MV-4-11 (cell line): ENCODE data around the gene TXNIP.

Source experiments
- DNase-seq: peaks from one replicate; lab custom pipeline; 2025; lab: John Stamatoyannopoulos, UW

The TXNIP gene

DNA sequence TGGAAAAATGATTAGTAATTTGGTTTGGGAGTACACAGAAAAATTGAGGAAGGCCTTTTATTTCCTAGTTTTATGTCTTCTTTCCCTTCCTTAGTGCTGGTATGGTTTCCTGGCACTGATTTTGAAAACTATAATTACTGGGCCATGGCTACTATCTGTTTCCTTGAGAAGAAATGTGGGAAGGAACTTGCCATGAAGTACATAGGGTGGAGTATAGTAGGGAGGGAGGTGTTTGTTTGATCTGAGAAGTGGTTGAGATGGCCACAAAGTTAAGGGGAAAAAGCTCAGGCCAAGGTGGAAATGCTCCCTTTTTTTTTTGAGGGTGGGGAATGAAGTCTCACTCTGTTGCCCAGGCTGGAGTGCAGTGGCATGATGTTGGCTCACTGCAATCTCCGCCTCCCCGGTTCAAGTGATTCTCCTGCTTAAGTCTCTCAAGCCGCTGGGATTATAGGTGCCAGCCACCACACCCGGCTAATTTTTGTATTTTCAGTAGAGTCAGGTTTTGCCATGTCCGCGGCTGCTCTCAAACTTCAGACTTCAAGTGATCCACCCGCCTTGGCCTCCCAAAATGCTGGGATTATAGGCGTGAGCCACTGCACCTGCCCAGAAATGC, 13.9 kb upstream of the TXNIP start:
- no peak for DNase-seq

GRCh38 chr1:146007489-146008133, 11.2 kb upstream of the TXNIP start:
- no peak for DNase-seq

GRCh38 chr1:146001709-146002108, 5.3 kb upstream of the TXNIP start:
- DNase-seq, result no peak

- no peak for DNase-seq
These were observed 3.1 kb upstream of the TXNIP start for GRCh38 chr1:145999321-146000024.

DNA sequence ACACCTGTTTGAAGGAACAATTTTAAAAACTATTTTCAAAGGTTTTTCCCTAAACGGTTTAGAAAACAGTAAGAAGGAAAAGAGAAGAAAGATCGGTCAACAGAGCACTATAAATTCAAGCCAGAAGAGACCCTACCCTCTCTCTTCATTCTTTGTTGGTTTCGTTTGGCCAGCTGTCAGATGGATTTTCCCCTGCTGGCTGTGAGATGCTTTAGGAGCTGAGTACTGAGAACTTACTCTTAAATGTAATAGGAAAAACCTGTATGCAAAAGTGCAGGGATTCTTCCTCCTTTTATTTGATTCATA, 1.3 kb upstream of the TXNIP start:
- no peak for DNase-seq

- DNase-seq, result peak; percentile 45
These were observed 788 bp upstream of the TXNIP start for GRCh38 chr1:145997016-145997717.

GRCh38 chr1:145995964-145996432, 381 bp downstream of the TXNIP start:
- DNase-seq, result no peak

DNA sequence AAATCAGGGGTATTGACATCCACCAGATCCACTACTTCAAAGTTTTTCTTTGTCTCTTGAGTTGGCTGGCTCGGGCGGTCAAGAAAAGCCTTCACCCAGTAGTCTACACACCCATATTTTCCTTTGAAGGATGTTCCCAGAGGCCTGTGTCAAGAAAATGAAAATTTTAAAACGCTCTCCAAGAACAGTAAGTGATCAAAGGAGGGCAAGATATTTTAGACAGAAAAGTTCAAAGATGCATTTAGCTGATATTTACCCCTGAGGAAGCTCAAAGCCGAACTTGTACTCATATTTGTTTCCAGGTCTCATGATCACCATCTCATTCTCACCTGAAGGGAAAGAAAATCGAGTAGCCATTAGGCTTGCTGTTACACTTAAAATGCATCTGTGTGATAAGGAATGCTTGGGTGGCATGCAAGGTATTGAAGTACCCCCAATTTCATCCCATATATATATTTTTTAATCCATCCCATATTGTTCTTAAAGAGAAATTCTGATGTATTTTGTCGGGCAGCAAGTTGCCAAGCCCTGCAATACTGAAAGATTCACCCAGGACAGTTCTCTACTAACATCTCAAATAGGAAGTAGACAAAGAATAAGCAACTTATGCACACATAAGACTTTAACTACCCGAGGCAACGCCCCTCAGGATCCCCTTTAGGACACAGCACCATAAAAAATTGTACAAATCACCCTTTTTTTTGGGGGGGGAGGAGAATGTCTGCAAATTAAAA, 1.1 kb downstream of the TXNIP start:
- DNase-seq, result no peak

GRCh38 chr1:145994391-145995120, 1.8 kb downstream of the TXNIP start:
- peak; percentile 46 for DNase-seq

DNA sequence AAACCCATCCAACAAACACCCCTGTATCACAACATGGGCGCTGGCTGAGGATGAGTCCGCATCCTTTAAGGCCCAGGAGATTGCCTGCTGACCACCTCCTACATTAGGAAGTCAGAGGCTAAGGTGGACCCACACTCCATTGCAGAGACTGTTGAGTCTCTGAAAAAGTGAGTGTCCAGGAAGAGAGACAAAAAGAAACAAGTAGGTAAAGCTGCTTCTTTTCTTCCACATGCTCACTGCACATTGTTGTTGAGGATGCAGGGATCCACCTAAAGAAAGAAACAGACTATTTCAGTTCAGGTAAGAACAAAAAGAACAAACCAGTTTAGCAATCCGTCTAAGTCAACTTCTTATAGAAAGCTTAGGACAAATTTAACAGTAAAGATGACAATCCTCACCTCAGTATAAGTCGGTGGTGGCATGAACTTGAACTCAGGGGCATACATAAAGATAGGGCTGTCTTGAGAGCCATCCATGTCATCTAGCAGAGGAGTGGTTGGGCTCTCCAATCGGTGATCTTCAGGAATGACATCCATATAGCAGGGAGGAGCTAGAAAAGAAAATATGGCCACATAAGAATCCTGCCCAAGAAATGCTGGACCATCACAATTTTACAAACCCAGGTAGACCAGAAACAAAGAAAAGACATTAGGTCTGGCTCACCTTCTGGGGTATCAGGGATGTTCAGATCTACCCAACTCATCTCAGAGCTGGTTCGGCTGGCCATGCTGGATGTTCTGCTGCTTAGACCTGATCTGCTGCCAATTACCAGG, 2.6 kb downstream of the TXNIP start:
- DNase-seq, result no peak

- DNase-seq, result no peak
These were observed 3.3 kb downstream of the TXNIP start for GRCh38 chr1:145992958-145993617.

DNA sequence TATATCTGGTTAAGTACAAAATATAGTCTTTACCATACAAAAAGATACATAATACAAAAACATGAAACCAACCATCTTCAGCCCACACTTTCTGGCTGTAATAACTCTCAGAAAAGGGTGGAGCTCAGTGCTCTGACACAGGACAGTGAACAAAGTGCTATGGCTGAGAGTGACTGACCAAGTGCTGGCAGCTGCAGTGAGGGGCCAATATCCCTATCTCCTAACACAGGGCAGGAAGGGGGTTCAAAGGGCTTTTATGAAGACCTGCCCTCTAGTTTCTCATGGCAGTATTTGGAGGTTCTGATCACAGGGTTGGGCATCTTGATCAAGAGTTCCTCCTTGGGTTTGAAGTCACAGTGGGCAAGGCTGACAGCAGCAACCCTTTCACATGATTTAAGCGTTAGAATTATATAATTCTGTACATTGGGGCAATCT, 3.9 kb downstream of the TXNIP start:
- no peak for DNase-seq

DNA sequence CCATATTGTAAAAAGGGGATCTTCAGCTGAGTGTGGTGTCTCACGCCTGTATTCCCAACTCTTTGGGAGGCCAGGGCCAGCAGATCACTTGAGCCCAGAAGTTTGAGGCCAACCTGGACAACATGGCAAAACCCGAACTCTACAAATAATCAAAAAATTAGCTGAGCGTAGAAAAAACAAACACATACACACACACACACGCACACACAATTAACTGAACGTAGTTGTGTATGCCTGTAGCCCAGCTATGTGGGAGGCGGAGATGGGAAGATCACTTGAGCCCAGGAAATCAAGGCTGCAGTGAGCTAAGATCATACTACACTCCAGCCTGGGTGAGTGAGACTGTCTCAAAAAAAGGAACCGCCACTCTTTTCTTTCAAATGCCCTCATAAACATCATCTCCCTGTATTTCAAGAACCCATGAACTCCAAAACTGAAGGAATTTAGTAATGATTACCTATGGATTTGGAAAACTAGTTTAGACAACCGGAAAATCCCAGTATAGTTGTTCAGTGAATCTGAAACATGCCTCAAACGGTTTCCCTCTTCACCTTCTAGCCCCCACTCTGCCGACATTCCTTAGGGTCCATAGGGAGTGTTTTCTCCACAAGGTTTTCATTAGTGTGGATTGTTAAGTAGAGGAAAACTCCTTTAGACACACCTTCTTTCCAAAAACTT, 4.5 kb downstream of the TXNIP start:
- DNase-seq, result peak; percentile 32

GRCh38 chr1:145990249-145990855, 6.0 kb downstream of the TXNIP start:
- no peak for DNase-seq

DNA sequence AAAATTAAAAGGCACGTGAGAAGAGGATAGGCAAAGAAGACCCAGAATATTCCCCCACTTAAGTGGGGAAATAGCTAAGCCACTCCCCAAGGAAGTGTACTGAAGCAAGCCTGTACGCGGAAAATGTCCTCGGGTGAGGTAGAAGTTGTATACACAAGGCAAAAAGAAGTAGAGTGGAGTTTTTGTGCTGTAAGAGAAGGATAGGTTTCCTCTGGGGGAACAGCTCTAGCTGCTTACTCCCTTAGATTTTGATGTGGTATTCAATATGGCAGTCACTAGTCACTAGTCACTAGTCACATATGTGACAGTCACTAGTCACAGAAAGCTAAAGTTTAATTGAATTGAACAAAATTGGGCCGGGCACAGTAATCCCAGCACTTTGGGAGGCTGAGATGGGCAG, 7.6 kb downstream of the TXNIP start:
- no peak for DNase-seq

DNA sequence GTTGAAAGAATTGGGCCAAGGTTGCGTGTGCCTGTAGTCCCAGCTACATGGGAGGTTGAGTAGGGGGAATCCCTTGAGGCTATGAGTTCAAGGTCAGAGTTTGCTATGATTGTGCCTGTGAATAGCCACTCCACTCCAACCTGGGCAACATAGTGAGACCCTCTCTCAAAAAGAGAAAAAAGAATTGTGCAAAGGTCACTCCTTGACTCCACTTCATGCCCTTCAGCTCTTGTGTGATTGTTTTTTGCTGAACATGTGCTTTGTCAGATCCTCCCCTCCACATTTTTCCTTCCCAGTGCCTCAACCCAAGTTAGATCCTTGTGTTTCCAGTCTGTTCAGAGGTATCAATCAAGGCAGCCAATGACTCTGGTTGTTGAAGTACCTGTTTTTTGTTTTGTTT, 8.5 kb downstream of the TXNIP start:
- DNase-seq, result no peak

DNA sequence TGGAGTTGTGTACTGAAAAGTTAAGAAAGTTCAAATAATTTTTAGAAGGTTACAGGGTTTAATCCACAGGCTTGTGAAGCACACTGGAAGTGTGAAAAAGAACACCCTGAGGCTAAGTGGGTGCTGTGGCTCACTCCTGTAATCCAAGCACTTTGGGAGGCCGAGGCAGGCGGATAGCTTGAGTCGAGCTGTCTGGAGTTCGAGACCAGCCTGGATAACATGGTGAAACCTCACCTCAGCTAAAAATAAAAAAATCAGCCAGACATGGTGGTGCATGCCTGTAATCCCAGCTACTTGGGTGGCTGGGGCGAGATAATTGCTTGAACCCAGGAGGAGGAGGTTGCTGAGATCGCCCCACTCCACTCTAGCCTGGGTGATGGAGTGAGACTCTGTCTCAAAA, 9.8 kb downstream of the TXNIP start:
- DNase-seq, result no peak

- DNase-seq, result peak; percentile 90
These were observed 10.6 kb downstream of the TXNIP start for GRCh38 chr1:145985502-145986439.
